Spleen (tissue), 10 donors: ENCODE results near the gene COL9A1. TPM values are rescaled to one million over a fixed set of nuclear protein-coding genes. Genes with fewer than 3 reads are reported as not detected.

ENCODE experiments used
- polyA plus RNA-seq, 3 donors: library from polyadenylated mRNA; stranded (reverse); fragments of 200-250 nt; gene quantifications; one replicate each; pipeline ENCODE4 v1.2.1, GENCODE V29; 2013
- total RNA-seq, 7 donors: library from RNA; depleted of rRNA in 3 of 7; stranded (reverse); fragments of >200 nt in 3 of 7; fragmentation: NEBNext Ultra II Directional in 4 of 7; extraction: Animal tissue kit (Norgen Biotek cat#: 25700) in 4 of 7; gene quantifications; one replicate each; pipeline versions ENCODE4 v1.1.0 to v1.2.1, GENCODE V29; 2016 to 2021
- donor health status: healthy with polysubstance abuse.
- donor health status: DM: no; HTN: no; CAD: no; lungs with moderate emphysema.
- donor health status: DM: no; HTN: no; CAD: no.
- donor health status: Bipolar disorder and iron deficiency.
- donor health status: healthy.
- donor health status: DM: no; HTN: no; CAD: no.
- donor health status: DM: yes; HTN: yes; CAD: no.

Gene COL9A1
- total and polyA plus RNA-seq, 10 donors, result 0.06 to 0.07 (median 0.06) TPM; not detected in 7

Other genes with a start within 250 kb of the COL9A1 start
- 10 to 100 TPM; 14.8 to 33.0 (median 19.4) TPM for gene FAM135A, start 110.4 kb upstream of the COL9A1 start, total RNA-seq
- 10 to 100 TPM in 1 of 3 donors, 1 to 10 TPM in 2; 7.6 to 10.2 (median 7.7) TPM for gene FAM135A, start 110.4 kb upstream of the COL9A1 start, polyA plus RNA-seq